Common myeloid progenitor, CD34-positive (primary cell): ENCODE results near the gene CAPZA1.
"Not testable (repeated sequence)": the region's sequence is repeated elsewhere in the genome, so short reads cannot be mapped to it uniquely, and the experiment has no call there.

Source experiments
- CTCF ChIA-PET: fragments of 350-600 bp; sonication (Branson Sonifier 250); formaldehyde crosslinking; loops from one replicate; lab custom pipeline; 2021; ENCODE audit warnings: antibody characterized with exemption; lab: Charles Lee
- POLR2A ChIA-PET: fragments of 350-600 bp; sonication (Branson Sonifier 250); formaldehyde crosslinking; loops from one replicate; lab custom pipeline; 2021; ENCODE audit warnings: antibody characterized with exemption; lab: Charles Lee
- DNase-seq, 3 donors: peaks; one replicate each; pipeline versions ENCODE4 v3.0.0 to v3.0.0-alpha.2; 2013
- H3K27ac ChIP-seq, 2 experiments: 1 replicate in 1 of 2; 2 replicates in 1 of 2; pipeline ENCODE4 v1.7.0; 2013; ENCODE audit warnings: inconsistent platforms in 2 of 2, low read length in 2 of 2, mild to moderate bottlenecking in 2 of 2, low read depth in 1 of 2, moderate library complexity in 1 of 2; ENCODE audit not compliant: severe bottlenecking in 2 of 2, insufficient read depth in 1 of 2, poor library complexity in 1 of 2
- H3K27me3 ChIP-seq, 5 experiments: replicated peaks in 2 of 5; 1 replicate in 3 of 5; 2 replicates in 2 of 5; pipeline versions ENCODE4 v1.6.1 to v1.7.0; 2013; ENCODE audit warnings: low read length in 4 of 5, mild to moderate bottlenecking in 2 of 5, moderate library complexity in 2 of 5, inconsistent platforms in 1 of 5; ENCODE audit not compliant: insufficient read depth in 5 of 5, control insufficient read depth in 4 of 5
- H3K36me3 ChIP-seq, 4 experiments: 1 replicate in 2 of 4; 2 replicates in 2 of 4; pipeline versions ENCODE4 v1.6.1 to v1.7.0; 2013; ENCODE audit warnings: low read length in 3 of 4, control low read depth in 1 of 4, mild to moderate bottlenecking in 1 of 4; ENCODE audit not compliant: control insufficient read depth in 4 of 4, insufficient read depth in 4 of 4
- H3K4me1 ChIP-seq, 4 experiments: 1 replicate in 3 of 4; 2 replicates in 1 of 4; pipeline versions ENCODE4 v1.6.1 to v1.7.1; 2013; ENCODE audit warnings: low read length in 3 of 4, mild to moderate bottlenecking in 3 of 4, control low read depth in 1 of 4, inconsistent platforms in 1 of 4, moderate library complexity in 1 of 4; ENCODE audit not compliant: control insufficient read depth in 4 of 4, insufficient read depth in 4 of 4; ENCODE audit errors: control extremely low read depth in 1 of 4
- H3K4me3 ChIP-seq, 7 experiments: 1 replicate in 4 of 7; 2 replicates in 3 of 7; pipeline versions ENCODE4 v1.5.1 to v1.7.0; 2013; ENCODE audit warnings: mild to moderate bottlenecking in 7 of 7, low read length in 6 of 7, moderate library complexity in 6 of 7, inconsistent platforms in 2 of 7, low read depth in 2 of 7, control low read depth in 1 of 7; ENCODE audit not compliant: insufficient read depth in 4 of 7, control insufficient read depth in 1 of 7; ENCODE audit errors: extremely low read depth in 1 of 7
- H3K9me3 ChIP-seq, 5 experiments: 1 replicate in 4 of 5; 2 replicates in 1 of 5; pipeline versions ENCODE4 v1.6.1 to v1.7.1; 2013; ENCODE audit warnings: low read length in 4 of 5, mild to moderate bottlenecking in 2 of 5, inconsistent platforms in 1 of 5, low read depth in 1 of 5, moderate library complexity in 1 of 5; ENCODE audit not compliant: control insufficient read depth in 4 of 5, insufficient read depth in 2 of 5; ENCODE audit errors: control extremely low read depth in 1 of 5
- WGBS: methylation state at CpG from one replicate; pipeline ENCODE4 v1.1.5; 2013; ENCODE audit not compliant: insufficient coverage; 5-methylcytosine and 5-hydroxymethylcytosine counted together

Gene CAPZA1

GRCh38 chr1:112636597-112637253, 17.1 kb downstream of the CAPZA1 start:
- H3K4me3 ChIP-seq: peak overlapping the region in 1 of 7 experiments; percentile 23
- H3K27ac ChIP-seq: peak overlapping the region in 1 of 2 experiments; percentile 39
- H3K4me1 ChIP-seq: peaks cover 0 to 12% (median 9%) of the 10 kb centered on the region in 4 experiments
- H3K27me3 ChIP-seq: no peaks in the 10 kb centered on the region
- DNase-seq: peak in 2 of 3 donors; percentile 18 to 37
- ChIA-PET CTCF (interaction anchor here (0.7 to 2.2 kb wide), 9 partner anchors 9 to 73 kb away, joined by 3 to 7 read pairs (median 3); no protein-coding TSS in a partner anchor), POLR2A (interaction anchor here (0.6 kb wide), 1 partner anchor 906 kb away, joined by 4 read pairs; no protein-coding TSS in a partner anchor)
- no peaks in the 10 kb centered on the region for H3K9me3 ChIP-seq
- H3K36me3 ChIP-seq: peaks cover 2 to 12% (median 3%) of the 10 kb centered on the region in 4 experiments

DNA sequence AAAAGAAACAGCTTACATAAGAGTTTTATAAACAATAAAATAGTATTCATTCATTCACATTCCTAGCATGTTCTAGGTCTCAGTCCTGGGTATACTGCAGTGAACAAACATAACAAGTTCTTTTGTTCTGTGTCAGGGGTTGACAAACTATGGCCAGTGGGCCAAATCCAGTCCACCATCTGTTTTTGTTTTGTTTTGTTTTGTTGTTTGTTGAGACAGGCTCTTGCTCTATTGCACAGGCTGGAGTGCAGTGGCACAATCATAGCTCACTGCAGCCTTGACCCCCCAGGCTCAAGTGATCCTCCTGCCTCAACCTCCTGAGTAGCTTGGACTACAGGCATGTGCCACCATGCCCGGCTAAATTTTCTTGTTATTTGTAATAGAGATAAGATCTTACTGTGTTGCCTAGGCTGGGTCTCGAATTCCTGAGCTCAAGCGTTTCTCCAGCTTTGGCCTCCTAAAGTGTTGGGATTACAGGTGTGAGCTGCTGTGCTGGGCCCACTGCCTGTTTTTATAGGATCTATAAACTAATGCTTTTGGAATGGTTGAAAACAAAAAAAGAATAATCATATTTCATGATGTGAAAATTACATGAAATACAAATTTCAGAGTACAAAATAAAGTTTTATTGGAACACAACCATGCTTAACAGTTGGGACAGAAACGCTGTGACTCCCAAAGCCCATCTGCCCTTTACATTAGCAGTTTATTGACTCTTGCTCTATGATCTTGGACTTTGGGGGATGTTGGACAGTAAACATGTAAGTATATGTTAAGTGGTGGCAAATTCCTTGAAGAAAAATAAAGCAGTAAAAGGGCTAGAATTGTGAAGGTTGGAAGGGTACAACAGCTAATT, 17.9 kb downstream of the CAPZA1 start:
- no peak for DNase-seq
- H3K36me3 ChIP-seq: peaks cover 2 to 14% (median 3%) of the 10 kb centered on the region in 4 experiments
- CTCF ChIA-PET: interaction anchor here (0.7 to 2.2 kb wide), 9 partner anchors 10 to 72 kb away, joined by 3 to 7 read pairs (median 3); no protein-coding TSS in a partner anchor
- peaks cover 0 to 12% (median 9%) of the 10 kb centered on the region in 4 experiments for H3K4me1 ChIP-seq
- no peaks in the 10 kb centered on the region for H3K27me3 ChIP-seq
- H3K9me3 ChIP-seq: no peaks in the 10 kb centered on the region
- WGBS: 98% methylated on average over 3 of the region's 4 CpGs
- POLR2A ChIA-PET: interaction anchor here (0.6 kb wide), 1 partner anchor 907 kb away, joined by 4 read pairs; no protein-coding TSS in a partner anchor
- peak overlapping the region in 1 of 2 experiments; percentile 39 for H3K27ac ChIP-seq
- H3K4me3 ChIP-seq: no peak overlapping the region

DNA sequence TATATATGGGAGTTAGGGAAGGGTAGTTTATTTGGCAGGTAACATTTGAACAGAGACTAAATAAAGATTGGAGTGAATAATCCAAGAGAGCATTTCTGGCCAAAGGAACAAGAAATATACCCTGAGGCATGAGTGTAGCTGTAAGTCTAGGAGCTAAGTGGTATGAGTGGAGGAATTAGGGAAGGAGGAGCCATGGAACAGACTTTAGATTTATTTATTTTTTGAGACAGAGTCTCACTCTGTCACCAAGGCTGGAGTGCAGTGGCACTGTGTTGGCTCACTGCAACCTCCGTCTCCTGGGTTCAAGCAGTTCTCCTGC, 18.4 kb downstream of the CAPZA1 start:
- POLR2A ChIA-PET: no interaction called here
- Histone ChIP-seq H3K27me3 (no peaks in the 10 kb centered on the region), H3K4me1 (peaks cover 0 to 12% (median 9%) of the 10 kb centered on the region in 4 experiments), H3K4me3 (no peak overlapping the region), H3K36me3 (peaks cover 2 to 11% (median 3%) of the 10 kb centered on the region in 4 experiments), H3K9me3 (no peaks in the 10 kb centered on the region), H3K27ac (no peak overlapping the region)
- WGBS: 100% methylated on average over 1 of the region's 1 CpG
- no peak for DNase-seq
- CTCF ChIA-PET: interaction anchor here (1.0 to 2.2 kb wide), 5 partner anchors 10 to 35 kb away, joined by 3 to 7 read pairs (median 3); no protein-coding TSS in a partner anchor

DNA sequence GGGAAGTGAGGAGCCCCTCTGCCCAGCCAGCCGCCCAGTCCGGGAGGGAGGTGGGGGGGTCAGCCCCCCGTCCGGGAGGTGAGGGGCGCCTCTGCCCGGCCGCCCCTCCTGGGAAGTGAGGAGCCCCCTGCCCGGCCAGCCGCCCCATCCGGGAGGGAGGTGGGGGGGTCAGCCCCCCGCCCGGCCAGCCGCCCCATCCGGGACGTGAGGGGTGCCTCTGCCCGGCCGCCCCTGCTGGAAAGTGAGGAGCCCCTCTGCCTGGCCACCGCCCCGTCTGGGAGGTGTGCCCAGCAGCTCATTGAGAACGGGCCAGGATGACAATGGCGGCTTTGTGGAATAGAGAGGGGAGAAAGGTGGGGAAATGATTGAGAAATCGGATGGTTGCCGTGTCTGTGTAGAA, 20.8 kb downstream of the CAPZA1 start:
- H3K27me3 ChIP-seq, CTCF ChIA-PET, H3K9me3 ChIP-seq, POLR2A ChIA-PET, H3K4me3 ChIP-seq, H3K27ac ChIP-seq, DNase-seq: not testable (repeated sequence)
- Histone ChIP-seq H3K4me1 (peaks cover 0 to 12% (median 9%) of the 10 kb centered on the region in 4 experiments), H3K36me3 (peaks cover 3 to 15% (median 5%) of the 10 kb centered on the region in 4 experiments)
- WGBS: 97% methylated on average over 12 of the region's 23 CpGs

DNA sequence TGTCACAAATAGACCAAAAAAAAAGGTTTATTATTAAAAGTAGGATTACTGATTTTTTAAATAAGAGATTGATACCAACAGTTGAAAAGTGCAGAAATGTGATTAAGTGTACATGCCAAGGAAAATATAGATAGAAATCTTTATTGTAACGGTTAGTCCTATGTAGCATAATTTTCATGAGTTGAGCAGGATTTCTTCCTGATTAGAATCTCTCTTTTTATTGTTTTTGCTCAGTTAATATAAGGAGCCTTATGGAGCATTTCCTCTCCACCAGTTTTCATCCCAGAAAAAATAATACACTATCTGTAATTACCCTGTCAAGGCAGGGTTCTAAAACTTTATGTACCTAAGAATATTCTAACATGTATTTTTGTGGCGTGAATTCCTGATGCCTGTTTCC, 23.4 kb downstream of the CAPZA1 start:
- POLR2A ChIA-PET: no interaction called here
- Histone ChIP-seq H3K4me3 (no peak overlapping the region), H3K4me1 (no peaks in the 10 kb centered on the region), H3K36me3 (peaks cover 0 to 18% (median 9%) of the 10 kb centered on the region in 4 experiments), H3K27me3 (no peaks in the 10 kb centered on the region), H3K9me3 (no peaks in the 10 kb centered on the region), H3K27ac (no peak overlapping the region)
- WGBS: no CpG with 5 or more reads among the region's 2 CpGs
- CTCF ChIA-PET: interaction anchor here (1.2 to 1.6 kb wide), 3 partner anchors 19 to 29 kb away, joined by 3 to 4 read pairs (median 4); no protein-coding TSS in a partner anchor
- DNase-seq: no peak

DNA sequence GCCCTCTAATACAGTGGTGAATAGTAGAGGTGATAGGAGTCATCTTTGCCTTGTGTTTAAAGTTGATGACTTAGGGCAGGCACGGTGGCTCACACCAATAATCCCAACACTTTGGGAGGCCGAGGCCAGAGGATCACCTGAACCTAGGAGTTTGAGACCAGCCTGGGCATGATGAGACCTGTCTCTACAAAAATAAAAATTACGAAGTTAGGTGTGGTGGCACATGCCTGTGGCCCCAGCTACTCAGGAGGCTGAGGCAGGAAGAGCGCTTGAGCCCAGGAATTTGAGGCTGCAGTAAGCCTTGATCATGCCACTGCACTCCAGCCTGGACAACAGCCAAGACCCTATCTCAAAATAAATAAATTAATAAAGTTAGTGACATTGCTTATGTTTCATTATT, 26.6 kb downstream of the CAPZA1 start:
- Histone ChIP-seq H3K4me3 (no peak overlapping the region), H3K36me3 (peaks cover 9 to 46% (median 25%) of the 10 kb centered on the region in 4 experiments), H3K27ac (no peak overlapping the region), H3K4me1 (no peaks in the 10 kb centered on the region), H3K27me3 (no peaks in the 10 kb centered on the region), H3K9me3 (no peaks in the 10 kb centered on the region)
- 96% methylated on average over 3 of the region's 4 CpGs for WGBS
- CTCF ChIA-PET: interaction anchor here (0.9 to 2.9 kb wide), 6 partner anchors 14 to 32 kb away, joined by 3 to 13 read pairs (median 4); partner anchors contain the start of gene CAPZA1
- POLR2A ChIA-PET: interaction anchor here (0.6 kb wide), 1 partner anchor 20 kb away, joined by 6 read pairs; no protein-coding TSS in a partner anchor
- no peak for DNase-seq
